PC-9 (cell line): ENCODE data around the gene ADGRV1. TPM values are rescaled to one million over a fixed set of nuclear protein-coding genes. Genes with fewer than 3 reads are reported as not detected.
A peak's percentile ranks its signal among the peaks of the same experiment; 100 is the strongest.

Experiments used
- BruUV-seq: library from RNA; stranded (reverse); fragments of 400-500 nt; replicated peaks from 2 replicates; lab custom pipeline; 2021; lab: Mats Ljungman, UMichigan
- CTCF ChIA-PET: fragments of 300-600 bp; sonication (Branson Sonifier 250); formaldehyde crosslinking; loops from one replicate; lab custom pipeline; 2022; ENCODE audit warnings: antibody characterized with exemption; lab: Charles Lee
- POLR2A ChIA-PET: fragments of 300-600 bp; sonication (Branson Sonifier 250); formaldehyde crosslinking; loops from one replicate; lab custom pipeline; 2022; ENCODE audit warnings: antibody characterized with exemption; ENCODE audit not compliant: unreplicated experiment; lab: Charles Lee
- DNase-seq, 2 experiments: peaks; one replicate each; pipeline versions ENCODE4 v3.0.0 to v3.0.0-alpha.2; 2015 to 2022; ENCODE audit warnings: mixed read lengths in 1 of 2
- H2AFZ ChIP-seq: fragments of 200-600 bp; sonication (generic); 2 replicates; pipeline ENCODE4 v1.8.1; 2017; ENCODE audit warnings: antibody characterized with exemption
- H3F3A ChIP-seq: fragments of 200-600 bp; sonication (generic); 2 replicates; pipeline ENCODE4 v1.8.1; 2017; ENCODE audit warnings: antibody characterized with exemption, mild to moderate bottlenecking, low read depth; ENCODE audit not compliant: insufficient read depth
- H3K27ac ChIP-seq: fragments of 200-600 bp; sonication (generic); 2 replicates; pipeline ENCODE4 v1.6.1; 2016; ENCODE audit warnings: mixed run types
- H3K27me3 ChIP-seq: fragments of 200-600 bp; sonication (generic); 2 replicates; pipeline ENCODE4 v1.6.1; 2016; ENCODE audit warnings: low read depth, mixed run types; ENCODE audit not compliant: insufficient read depth
- H3K36me3 ChIP-seq: fragments of 200-600 bp; sonication (generic); 2 replicates; pipeline ENCODE4 v1.6.1; 2016; ENCODE audit warnings: low read depth, mixed run types
- H3K4me1 ChIP-seq: fragments of 200-600 bp; sonication (generic); replicated peaks from 2 replicates; pipeline ENCODE4 v1.6.1; 2016; ENCODE audit warnings: mixed run types; ENCODE audit not compliant: insufficient read depth
- H3K4me2 ChIP-seq: fragments of 200-600 bp; sonication (generic); 2 replicates; pipeline ENCODE4 v1.6.1; 2017; ENCODE audit warnings: mixed run types
- H3K4me3 ChIP-seq: fragments of 200-600 bp; sonication (generic); 2 replicates; pipeline ENCODE4 v1.6.1; 2016; ENCODE audit warnings: mixed run types
- H3K79me2 ChIP-seq: fragments of 200-600 bp; sonication (generic); 2 replicates; pipeline ENCODE4 v1.6.1; 2017; ENCODE audit warnings: low read depth, mixed run types
- H3K9me2 ChIP-seq: fragments of 200-600 bp; sonication (generic); 2 replicates; pipeline ENCODE4 v1.8.1; 2017; ENCODE audit warnings: mild to moderate bottlenecking; ENCODE audit not compliant: insufficient read depth
- H3K9me3 ChIP-seq: fragments of 200-600 bp; sonication (generic); 2 replicates; pipeline ENCODE4 v1.8.1; 2016; ENCODE audit warnings: low read depth; ENCODE audit not compliant: insufficient read depth
- H4K20me1 ChIP-seq: fragments of 200-600 bp; sonication (generic); 2 replicates; pipeline ENCODE4 v1.8.1; 2017; ENCODE audit not compliant: insufficient read depth
- CTCF ChIP-seq: fragments of 200-600 bp; sonication (generic); conservative IDR thresholded peaks from 2 replicates; pipeline ENCODE4 v1.6.1; 2017; ENCODE audit warnings: mixed run types, antibody characterized with exemption, mild to moderate bottlenecking, moderate library complexity
- EZH2 ChIP-seq: fragments of 200-600 bp; sonication (generic); IDR thresholded peaks from 2 replicates; pipeline ENCODE4 v1.8.0; 2017; ENCODE audit warnings: antibody characterized with exemption, low read depth
- intact Hi-C: fragments of 100-400 bp; cut with micrococcal nuclease; formaldehyde crosslinking; loops from one replicate; pipeline ENCODE4 v1.10.0; 2022; ENCODE audit not compliant: unreplicated experiment
- total RNA-seq: library from RNA; stranded (reverse); gene quantifications from 2 replicates; pipeline ENCODE4 v1.2.3, GENCODE V29; 2021

Gene ADGRV1
- total RNA-seq, 1 experiment from 2014 or later: 1.0 TPM

- no peaks in the 10 kb centered on the region for H3K9me3 ChIP-seq
- TF ChIP-seq EZH2: no peak
- no peak for TF ChIP-seq CTCF
- intact Hi-C loops: loop anchor here (5.0 kb wide), 1 partner anchor 362 kb away; no protein-coding TSS in a partner anchor
- no peaks in the 10 kb centered on the region for H3F3A ChIP-seq
- no peaks in the 10 kb centered on the region for H3K36me3 ChIP-seq
- POLR2A ChIA-PET: interaction anchor here (0.8 kb wide), 1 partner anchor 1793 kb away, joined by 5 read pairs; no protein-coding TSS in a partner anchor
- no peak overlapping the region for H3K4me3 ChIP-seq
- no peaks in the 10 kb centered on the region for H3K27me3 ChIP-seq
- H3K4me2 ChIP-seq: no peak overlapping the region
- no peaks in the 10 kb centered on the region for H3K9me2 ChIP-seq
- H4K20me1 ChIP-seq: no peaks in the 10 kb centered on the region
- H2AFZ ChIP-seq: no peak overlapping the region
- H3K27ac ChIP-seq: no peak overlapping the region
- H3K4me1 ChIP-seq: no peaks in the 10 kb centered on the region
- no TSS peak for BruUV-seq
- no peaks in the 10 kb centered on the region for H3K79me2 ChIP-seq
- DNase-seq: no peak
- CTCF ChIA-PET: interaction anchor here (0.6 to 0.7 kb wide), 2 partner anchors 1249 to 1793 kb away, joined by 3 to 4 read pairs; no protein-coding TSS in a partner anchor
Observed at GRCh38 chr5:90865180-90865579, 306.6 kb downstream of the ADGRV1 start.

DNA sequence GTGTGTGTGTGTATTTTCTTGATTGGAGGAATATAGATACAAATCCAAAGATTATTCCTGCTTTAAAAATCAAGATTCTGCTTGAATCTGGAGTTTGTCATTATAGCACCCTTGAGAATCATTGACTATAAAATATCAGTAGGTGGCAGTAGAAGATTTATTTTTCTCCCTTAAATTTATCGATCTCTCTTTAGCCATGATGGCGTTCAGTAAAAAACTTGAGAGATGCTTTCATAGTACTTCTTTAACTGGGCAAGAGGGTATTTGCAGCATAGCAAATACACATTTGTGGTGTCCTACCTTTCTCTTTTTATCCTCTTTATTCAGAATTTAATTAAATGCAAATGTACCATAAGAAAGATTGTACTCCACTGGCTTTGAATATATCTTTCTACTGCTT lies 307.7 kb downstream of the ADGRV1 start:
- peak in 1 of 2 experiments; percentile 45 for DNase-seq
- CTCF ChIA-PET: interaction anchor here (0.6 to 1.5 kb wide), 3 partner anchors 353 to 553 kb away, joined by 4 to 10 read pairs (median 7); no protein-coding TSS in a partner anchor

More for the DNA sequence above, 307.7 kb downstream of the ADGRV1 start:
- no peaks in the 10 kb centered on the region for H3K27me3 ChIP-seq
- H3K4me2 ChIP-seq: 0 out of 2 replicates have a peak overlapping the region, but pooled peaks have one; percentile 8
- H3K4me1 ChIP-seq: no peaks in the 10 kb centered on the region
- H3K9me2 ChIP-seq: no peaks in the 10 kb centered on the region
- no peak overlapping the region for H3K4me3 ChIP-seq
- intact Hi-C loops: loop anchor here (1.0 to 5.0 kb wide), 6 partner anchors 66 to 553 kb away; no protein-coding TSS in a partner anchor
- H2AFZ ChIP-seq: no peak overlapping the region
- TF ChIP-seq EZH2 (no peak), CTCF (peak; percentile 78)
- H3K9me3 ChIP-seq: no peaks in the 10 kb centered on the region
- no peaks in the 10 kb centered on the region for H4K20me1 ChIP-seq
- POLR2A ChIA-PET: no interaction called here
- H3F3A ChIP-seq: no peaks in the 10 kb centered on the region
- H3K36me3 ChIP-seq: no peaks in the 10 kb centered on the region
- no peaks in the 10 kb centered on the region for H3K79me2 ChIP-seq
- BruUV-seq: no TSS peak
- H3K27ac ChIP-seq: no peak overlapping the region
